NCI-H2081 (cell line): ENCODE results near the gene CCDC51.

Experiments
- DNase-seq, 2 experiments: peaks; one replicate each; lab custom pipeline; 2025; lab: John Stamatoyannopoulos, UW

Gene CCDC51

GRCh38 chr3:48433472-48434118 lies 6.3 kb downstream of the CCDC51 start:
- DNase-seq: no peak

GRCh38 chr3:48432411-48433371 lies 7.2 kb downstream of the CCDC51 start:
- no peak for DNase-seq

- DNase-seq: no peak
Measured at GRCh38 chr3:48431224-48432029, 8.5 kb downstream of the CCDC51 start.

GRCh38 chr3:48430708-48431101 lies 9.2 kb downstream of the CCDC51 start:
- DNase-seq: no peak

GRCh38 chr3:48429960-48430707 lies 9.8 kb downstream of the CCDC51 start, which contains the start of gene PLXNB1:
TSS of gene PLXNB1 (minus strand) at chr3:48430086. CDS start at chr3:48424611, 5,475 bp downstream.
- peak; percentile 79 to 87 for DNase-seq

GRCh38 chr3:48429317-48429959 lies 10.5 kb downstream of the CCDC51 start:
- peak; percentile 83 to 87 for DNase-seq

- DNase-seq: peak in 1 of 2 experiments; percentile 50
Measured at GRCh38 chr3:48428572-48429316, 11.2 kb downstream of the CCDC51 start.

GRCh38 chr3:48428088-48428571 lies 11.8 kb downstream of the CCDC51 start:
- no peak for DNase-seq

GRCh38 chr3:48427630-48427962 lies 12.3 kb downstream of the CCDC51 start:
- no peak for DNase-seq

- DNase-seq: no peak
Measured at GRCh38 chr3:48426944-48427629, 12.8 kb downstream of the CCDC51 start.

- DNase-seq: no peak
Measured at GRCh38 chr3:48426401-48426909, 13.5 kb downstream of the CCDC51 start.

- DNase-seq: no peak
Measured at GRCh38 chr3:48425281-48425812, 14.6 kb downstream of the CCDC51 start.

- DNase-seq: no peak
Measured at GRCh38 chr3:48423883-48424695, 15.8 kb downstream of the CCDC51 start.

- DNase-seq: no peak
Measured at GRCh38 chr3:48423241-48423882, 16.6 kb downstream of the CCDC51 start.

- DNase-seq: no peak
Measured at GRCh38 chr3:48422681-48423080, 17.2 kb downstream of the CCDC51 start.

- no peak for DNase-seq
Measured at GRCh38 chr3:48422272-48422671, 17.6 kb downstream of the CCDC51 start.

- no peak for DNase-seq
Measured at GRCh38 chr3:48420561-48420960, 19.4 kb downstream of the CCDC51 start.

GRCh38 chr3:48419597-48419996 lies 20.3 kb downstream of the CCDC51 start:
- DNase-seq: no peak
